ENCODE results near the gene GPC5. TPM values are rescaled to one million over a fixed set of nuclear protein-coding genes. Genes with fewer than 3 reads are reported as not detected.

GPC5 gene
- total RNA-seq, 2 donors from 2014 or later: 0.37 to 0.52 TPM

GRCh38 chr13:92143766-92144165 lies 745.3 kb downstream of the GPC5 start:
- DNase-seq (ENCODE audit: low spot score): no peak
- intact Hi-C loops (cut with DNase I): no loop called here

- no peak for DNase-seq (ENCODE audit: low spot score)
- intact Hi-C loops (cut with DNase I): no loop called here
Measured at GRCh38 chr13:92150606-92151005, 752.2 kb downstream of the GPC5 start.

- no peak for DNase-seq (ENCODE audit: low spot score)
- intact Hi-C loops (cut with DNase I): no loop called here
Measured at GRCh38 chr13:92158346-92158745, 759.9 kb downstream of the GPC5 start.

- intact Hi-C loops (cut with DNase I): no loop called here
Measured at GRCh38 chr13:92164822-92165221, 766.4 kb downstream of the GPC5 start.

GRCh38 chr13:92172191-92172590 lies 773.8 kb downstream of the GPC5 start:
- no peak for DNase-seq (ENCODE audit: low spot score)
- intact Hi-C loops (cut with DNase I): no loop called here

More at GRCh38 chr13:92164822-92165221, 766.4 kb downstream of the GPC5 start:
- no peak for DNase-seq (ENCODE audit: low spot score)

- intact Hi-C loops (cut with DNase I): no loop called here
- DNase-seq (ENCODE audit: low spot score): no peak
Measured at GRCh38 chr13:92173254-92173653, 774.8 kb downstream of the GPC5 start.

- DNase-seq (ENCODE audit: low spot score): no peak
- intact Hi-C loops (cut with DNase I): no loop called here
Measured at GRCh38 chr13:92175330-92175729, 776.9 kb downstream of the GPC5 start.

- no peak for DNase-seq (ENCODE audit: low spot score)
- intact Hi-C loops (cut with DNase I): no loop called here
Measured at GRCh38 chr13:92177966-92178365, 779.5 kb downstream of the GPC5 start.

GRCh38 chr13:92179223-92179622 lies 780.8 kb downstream of the GPC5 start:
- intact Hi-C loops (cut with DNase I): no loop called here
- no peak for DNase-seq (ENCODE audit: low spot score)

- DNase-seq (ENCODE audit: low spot score): no peak
- intact Hi-C loops (cut with DNase I): no loop called here
Measured at GRCh38 chr13:92187378-92187989, 789.1 kb downstream of the GPC5 start.

GRCh38 chr13:92188574-92188973 lies 790.2 kb downstream of the GPC5 start:
- intact Hi-C loops (cut with DNase I): no loop called here
- no peak for DNase-seq (ENCODE audit: low spot score)

GRCh38 chr13:92196591-92197256 lies 798.3 kb downstream of the GPC5 start:
- no peak for DNase-seq (ENCODE audit: low spot score)
- intact Hi-C loops (cut with DNase I): no loop called here

GRCh38 chr13:92197669-92198068 lies 799.2 kb downstream of the GPC5 start:
- intact Hi-C loops (cut with DNase I): no loop called here

GRCh38 chr13:92218615-92219014 lies 820.2 kb downstream of the GPC5 start:
- intact Hi-C loops (cut with DNase I): no loop called here
- no peak for DNase-seq (ENCODE audit: low spot score)

More at GRCh38 chr13:92197669-92198068, 799.2 kb downstream of the GPC5 start:
- DNase-seq (ENCODE audit: low spot score): no peak

- intact Hi-C loops (cut with DNase I): no loop called here
- DNase-seq (ENCODE audit: low spot score): no peak
Measured at GRCh38 chr13:92221916-92222315, 823.5 kb downstream of the GPC5 start.

GRCh38 chr13:92224052-92224821 lies 825.8 kb downstream of the GPC5 start:
- intact Hi-C loops (cut with DNase I): no loop called here
- DNase-seq (ENCODE audit: low spot score): no peak

GRCh38 chr13:92224825-92225224 lies 826.4 kb downstream of the GPC5 start:
- intact Hi-C loops (cut with DNase I): no loop called here

GRCh38 chr13:92225861-92226260 lies 827.4 kb downstream of the GPC5 start:
- intact Hi-C loops (cut with DNase I): no loop called here
- no peak for DNase-seq (ENCODE audit: low spot score)

More at GRCh38 chr13:92224825-92225224, 826.4 kb downstream of the GPC5 start:
- no peak for DNase-seq (ENCODE audit: low spot score)

- intact Hi-C loops (cut with DNase I): no loop called here
- DNase-seq (ENCODE audit: low spot score): no peak
Measured at GRCh38 chr13:92232871-92233270, 834.5 kb downstream of the GPC5 start.

GRCh38 chr13:92251671-92252210 lies 853.3 kb downstream of the GPC5 start:
- DNase-seq (ENCODE audit: low spot score): no peak
- intact Hi-C loops (cut with DNase I): no loop called here

Data from posterior vena cava (tissue), 2 donors.